T-helper 1 cell treated with Interleukin-12 subunit alpha and Interleukin-12 subunit beta and Interleukin-4 antibody, amounts not matched to agents 30 μg/mL and 1 μg/mL, for 36 hours (primary cell): ENCODE results near the gene RAB1A.
A peak's percentile ranks its signal among the peaks of the same experiment; 100 is the strongest.

Source experiments
- H3K27ac Mint-ChIP-seq: one replicate; pipeline ENCODE4 v1.8.0; 2021; ENCODE audit warnings: mild to moderate bottlenecking, mixed read lengths
- H3K27me3 Mint-ChIP-seq: one replicate; pipeline ENCODE4 v1.8.0; 2021; ENCODE audit warnings: low read depth, mixed read lengths
- H3K36me3 Mint-ChIP-seq: one replicate; pipeline ENCODE4 v1.8.0; 2021; ENCODE audit warnings: low read depth, mixed read lengths
- H3K4me1 Mint-ChIP-seq: one replicate; pipeline ENCODE4 v1.8.0; 2021; ENCODE audit warnings: low read depth, mixed read lengths
- H3K4me3 Mint-ChIP-seq: one replicate; pipeline ENCODE4 v1.8.0; 2021; ENCODE audit warnings: mild to moderate bottlenecking, moderate library complexity, mixed read lengths
- H3K9me3 Mint-ChIP-seq: one replicate; pipeline ENCODE4 v1.8.0; 2021; ENCODE audit warnings: mixed read lengths

Gene RAB1A

DNA sequence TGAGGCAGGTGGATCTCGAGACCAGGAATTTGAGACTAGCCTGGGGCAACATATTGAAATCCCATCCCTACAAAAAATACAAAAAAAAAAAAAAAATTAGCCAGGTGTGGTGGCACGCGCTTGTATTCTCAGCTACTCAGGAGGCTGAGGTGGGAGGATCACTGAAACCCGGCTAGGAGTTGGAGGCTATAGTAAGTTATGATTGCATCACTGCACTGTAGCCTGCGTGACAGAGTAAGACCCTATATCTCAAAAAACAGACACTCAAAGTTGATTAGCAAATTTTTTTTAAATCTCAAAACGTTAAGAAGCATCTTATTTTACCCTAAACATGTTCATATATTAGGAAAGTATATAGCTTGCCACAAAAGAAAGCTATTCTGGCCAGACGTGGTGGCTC is 7.6 kb downstream of the RAB1A start:
- Mint-ChIP-seq H3K9me3 (no peaks in the 10 kb centered on the region), H3K27ac (no peak overlapping the region), H3K27me3 (no peaks in the 10 kb centered on the region), H3K36me3 (peaks cover 3% of the 10 kb centered on the region), H3K4me3 (no peak overlapping the region), H3K4me1 (peaks cover 21% of the 10 kb centered on the region)

DNA sequence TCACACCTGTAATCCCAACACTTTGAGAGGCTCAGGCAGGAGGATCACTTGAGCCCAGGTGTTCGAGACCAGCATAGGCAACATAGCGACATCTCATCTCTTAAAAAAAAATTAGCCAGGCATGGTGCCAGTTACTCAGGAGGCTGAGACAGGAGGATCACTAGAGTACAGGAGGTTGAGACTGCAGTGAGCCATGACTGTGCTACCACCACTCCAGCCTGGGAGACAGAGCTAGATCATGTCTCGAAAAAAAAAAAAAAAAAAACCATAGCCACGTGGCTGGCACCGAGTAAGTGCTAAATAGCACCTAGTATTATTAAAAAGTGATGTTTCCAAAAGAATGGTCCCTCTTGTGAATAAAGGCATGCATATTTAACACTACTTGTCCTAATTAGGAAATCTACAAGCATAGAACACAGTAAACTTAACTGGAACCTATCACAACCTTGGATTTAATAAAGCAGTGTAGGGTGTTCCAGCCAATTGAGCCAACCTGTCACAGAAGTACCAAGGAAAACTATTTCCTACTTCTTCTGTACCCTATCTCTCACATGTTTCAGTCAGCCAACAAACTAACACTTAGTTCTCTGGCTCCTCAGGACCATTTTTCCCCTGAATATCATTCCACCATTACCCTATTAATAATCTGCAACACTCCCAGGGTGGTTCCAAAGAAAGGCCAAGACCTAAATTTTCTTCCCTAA is 8.8 kb downstream of the RAB1A start:
- H3K9me3 Mint-ChIP-seq, result no peaks in the 10 kb centered on the region
- H3K4me1 Mint-ChIP-seq, result peaks cover 20% of the 10 kb centered on the region
- H3K4me3 Mint-ChIP-seq, result no peak overlapping the region
- no peaks in the 10 kb centered on the region for H3K27me3 Mint-ChIP-seq
- no peak overlapping the region for H3K27ac Mint-ChIP-seq
- H3K36me3 Mint-ChIP-seq, result peaks cover 3% of the 10 kb centered on the region

DNA sequence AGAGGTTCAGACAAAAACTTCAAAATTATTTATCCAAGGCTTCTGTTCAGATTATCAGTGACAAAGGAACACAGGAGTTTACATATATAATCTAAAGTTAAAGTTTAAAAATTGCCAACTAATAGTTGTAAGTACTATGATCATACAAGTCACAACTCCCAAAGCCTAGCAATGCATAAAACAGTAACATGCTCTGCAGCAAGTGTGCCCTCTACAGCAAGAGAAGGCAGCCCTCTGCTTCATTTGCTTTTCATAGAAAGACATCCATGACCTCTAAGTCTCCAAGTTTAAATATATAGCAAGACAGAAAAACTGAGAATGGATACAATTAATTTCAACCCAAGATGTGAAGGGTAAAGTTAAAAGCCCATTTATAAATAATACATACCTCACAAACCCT is 13.3 kb downstream of the RAB1A start:
- Mint-ChIP-seq H3K4me1 (peaks cover 24% of the 10 kb centered on the region), H3K4me3 (no peak overlapping the region), H3K36me3 (peaks cover 3% of the 10 kb centered on the region), H3K27me3 (no peaks in the 10 kb centered on the region), H3K9me3 (no peaks in the 10 kb centered on the region), H3K27ac (no peak overlapping the region)

DNA sequence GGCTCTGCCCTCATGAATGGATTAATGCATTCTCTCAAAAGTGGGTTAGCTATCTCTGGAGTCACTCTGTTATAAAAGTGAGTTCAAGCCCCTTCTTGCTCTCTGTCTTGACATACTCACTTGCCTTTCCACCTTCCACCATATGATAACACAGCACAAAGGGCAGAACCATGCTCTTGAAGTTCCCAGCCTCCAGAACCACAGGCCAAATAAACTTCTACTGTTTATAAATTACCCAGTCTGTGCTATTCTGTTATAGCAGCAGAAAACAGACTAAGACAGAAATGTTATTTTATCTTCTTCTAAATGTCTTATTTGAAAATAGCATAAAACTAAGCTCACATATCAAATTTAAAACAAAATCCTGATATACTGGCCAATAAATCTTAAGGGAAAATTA is 15.0 kb downstream of the RAB1A start:
- Mint-ChIP-seq H3K4me3 (no peak overlapping the region), H3K27ac (no peak overlapping the region), H3K4me1 (peaks cover 19% of the 10 kb centered on the region), H3K27me3 (no peaks in the 10 kb centered on the region), H3K36me3 (no peaks in the 10 kb centered on the region), H3K9me3 (no peaks in the 10 kb centered on the region)

DNA sequence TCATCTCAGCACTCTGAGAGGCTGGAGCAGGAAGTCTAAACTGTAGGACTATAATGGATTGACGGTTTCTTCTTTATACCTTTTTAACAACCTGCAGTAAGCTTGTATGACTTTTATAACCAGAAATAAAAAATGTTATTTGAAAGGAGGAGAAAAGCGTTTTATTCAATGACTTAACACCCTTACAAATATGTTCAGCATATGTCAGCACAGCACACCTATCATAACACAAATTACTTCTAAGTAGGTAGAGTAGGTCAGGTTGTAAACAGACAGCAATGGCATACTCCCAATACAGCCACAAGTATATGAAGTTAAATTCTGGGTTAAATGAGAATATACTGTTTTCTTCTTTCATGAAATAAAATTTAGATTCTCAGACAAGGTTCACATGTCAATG is 16.1 kb downstream of the RAB1A start:
- Mint-ChIP-seq H3K27ac (no peak overlapping the region), H3K36me3 (no peaks in the 10 kb centered on the region), H3K4me1 (peaks cover 17% of the 10 kb centered on the region), H3K27me3 (no peaks in the 10 kb centered on the region), H3K9me3 (no peaks in the 10 kb centered on the region), H3K4me3 (no peak overlapping the region)

DNA sequence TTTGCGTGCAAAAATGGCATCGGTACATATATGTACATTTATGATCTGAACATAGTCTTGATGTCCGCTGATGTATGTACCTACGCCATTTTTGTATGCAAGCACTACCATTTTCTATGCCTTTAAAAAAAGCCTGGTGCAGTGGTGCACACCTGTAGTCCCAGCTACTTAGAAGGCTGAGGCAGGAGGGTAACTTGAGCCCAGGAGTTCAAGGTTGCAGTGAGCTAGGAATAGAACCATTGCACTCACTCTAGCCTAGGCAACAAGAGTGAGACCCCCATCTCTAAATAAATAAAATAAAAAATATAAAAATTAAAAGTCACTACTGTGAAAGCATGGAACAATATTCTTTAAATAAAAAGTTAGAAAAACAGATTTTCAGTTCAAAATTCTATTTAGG is 16.7 kb downstream of the RAB1A start:
- Mint-ChIP-seq H3K9me3 (no peaks in the 10 kb centered on the region), H3K27ac (no peak overlapping the region), H3K27me3 (no peaks in the 10 kb centered on the region), H3K4me1 (peaks cover 17% of the 10 kb centered on the region), H3K4me3 (no peak overlapping the region), H3K36me3 (no peaks in the 10 kb centered on the region)

DNA sequence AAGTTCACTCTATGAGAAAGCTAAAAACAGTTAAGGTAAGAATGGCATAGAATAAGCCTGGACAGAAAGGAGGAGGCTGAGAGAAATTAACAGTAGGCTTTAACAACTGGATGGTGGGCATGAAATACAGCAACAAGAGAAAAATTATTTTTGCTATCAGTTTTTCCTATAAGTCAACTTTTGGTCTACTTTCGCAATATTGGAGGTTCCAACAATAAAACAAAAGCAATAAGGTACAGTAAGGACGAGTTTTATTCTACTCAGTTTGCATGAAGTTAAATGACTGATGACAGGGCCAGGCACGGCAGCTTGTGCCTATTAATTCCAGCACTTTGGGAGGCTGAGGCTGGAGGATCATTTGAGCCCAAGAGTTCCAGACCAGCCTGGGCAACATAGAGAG is 17.3 kb downstream of the RAB1A start:
- H3K9me3 Mint-ChIP-seq, result no peaks in the 10 kb centered on the region
- no peak overlapping the region for H3K27ac Mint-ChIP-seq
- H3K36me3 Mint-ChIP-seq, result no peaks in the 10 kb centered on the region
- no peaks in the 10 kb centered on the region for H3K27me3 Mint-ChIP-seq
- H3K4me3 Mint-ChIP-seq, result no peak overlapping the region
- peaks cover 14% of the 10 kb centered on the region for H3K4me1 Mint-ChIP-seq

DNA sequence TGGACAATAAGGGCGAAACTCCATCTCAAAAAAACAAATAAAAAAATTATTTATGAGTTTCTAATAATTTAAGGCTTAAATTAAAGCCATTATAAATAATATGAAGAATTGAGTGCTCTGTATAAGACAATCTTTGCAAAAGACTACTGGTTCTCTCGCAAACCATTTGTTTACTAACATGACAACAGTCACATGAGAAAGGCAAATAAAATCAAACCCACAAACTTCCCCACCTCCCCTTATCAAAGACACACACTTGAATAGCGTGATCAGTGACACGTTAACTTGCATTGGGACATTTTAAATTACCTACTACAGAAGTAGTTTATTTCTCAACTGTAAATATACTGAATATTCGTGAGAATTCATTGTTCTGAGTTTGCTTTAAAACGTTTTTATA is 21.1 kb downstream of the RAB1A start:
- Mint-ChIP-seq H3K9me3 (no peaks in the 10 kb centered on the region), H3K27me3 (no peaks in the 10 kb centered on the region), H3K4me1 (peaks cover 13% of the 10 kb centered on the region), H3K27ac (no peak overlapping the region), H3K4me3 (no peak overlapping the region), H3K36me3 (peaks cover 11% of the 10 kb centered on the region)

DNA sequence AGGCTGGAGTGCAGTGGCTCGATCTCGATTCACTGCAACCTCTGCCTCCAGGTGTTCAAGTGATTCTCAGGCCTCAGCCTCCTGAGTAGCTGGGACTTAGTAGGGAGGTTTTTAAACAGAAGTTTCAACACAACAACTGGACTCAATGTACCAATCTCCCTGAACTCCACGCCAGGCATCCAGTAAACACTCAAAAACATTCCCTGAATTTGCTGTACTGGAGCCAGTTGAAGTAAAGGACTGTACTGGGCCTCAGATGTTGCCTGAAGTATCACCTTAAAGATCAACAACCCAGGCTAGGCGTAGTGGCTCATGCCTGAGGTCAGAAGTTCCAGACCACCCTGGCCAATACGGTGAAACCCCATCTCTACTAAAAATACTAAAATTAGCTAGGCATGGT is 22.4 kb downstream of the RAB1A start:
- Mint-ChIP-seq H3K27ac (no peak overlapping the region), H3K4me3 (no peak overlapping the region), H3K9me3 (no peaks in the 10 kb centered on the region), H3K4me1 (peaks cover 10% of the 10 kb centered on the region), H3K36me3 (peaks cover 11% of the 10 kb centered on the region), H3K27me3 (no peaks in the 10 kb centered on the region)

DNA sequence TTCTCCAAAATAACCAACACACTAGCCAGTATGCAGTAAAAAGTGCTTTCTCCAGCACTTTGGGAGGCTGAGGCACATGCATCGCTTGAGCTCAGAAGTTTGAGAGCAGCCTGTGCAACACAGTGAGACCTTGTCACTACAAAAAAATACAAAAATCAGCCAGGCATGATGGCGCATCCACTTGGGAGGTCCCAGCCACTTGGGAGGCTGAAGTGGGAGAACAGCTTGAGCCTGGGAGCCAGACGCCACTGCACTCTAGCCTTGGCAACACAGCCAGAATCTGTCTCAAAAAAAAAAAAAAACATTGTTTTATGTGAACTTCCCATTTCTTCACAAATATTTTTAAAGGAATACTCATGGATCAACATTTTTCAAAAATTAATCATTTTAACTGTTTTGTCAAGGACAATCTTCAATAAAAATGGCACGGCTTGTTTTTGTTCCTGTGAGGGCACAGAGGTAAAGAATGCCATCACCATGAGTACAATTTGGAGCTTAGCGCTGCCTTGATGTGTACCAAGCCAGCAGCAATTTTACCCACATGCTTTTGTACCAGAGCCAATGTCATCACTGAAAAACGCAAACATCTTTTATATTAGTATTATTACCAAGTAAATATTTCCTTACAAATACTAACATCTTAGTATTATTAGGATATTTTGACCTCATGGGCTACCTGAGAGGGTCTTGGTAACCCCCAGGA is 26.7 kb downstream of the RAB1A start:
- Mint-ChIP-seq H3K36me3 (peaks cover 27% of the 10 kb centered on the region), H3K4me3 (no peak overlapping the region)

DNA sequence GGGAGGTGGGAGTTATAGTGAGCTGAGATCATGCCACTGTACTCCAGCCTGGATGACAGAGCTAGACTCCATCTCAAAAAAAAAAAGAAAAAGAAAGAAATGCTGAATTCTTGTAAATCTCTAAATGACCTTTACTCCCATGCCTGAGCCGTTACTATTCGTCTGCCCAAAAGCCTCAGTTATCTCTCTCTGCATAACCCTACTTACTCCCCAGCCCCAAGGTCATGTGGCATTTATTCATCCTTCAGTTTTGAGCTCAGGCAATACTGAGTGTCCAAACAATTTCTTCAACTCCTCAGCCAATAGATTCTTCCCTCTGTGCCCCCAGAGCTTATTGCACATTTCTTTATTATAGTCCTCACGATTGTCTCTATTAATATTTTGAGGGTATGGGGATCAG is 28.8 kb downstream of the RAB1A start:
- Mint-ChIP-seq H3K9me3 (no peaks in the 10 kb centered on the region), H3K4me1 (peaks cover 15% of the 10 kb centered on the region), H3K36me3 (peaks cover 34% of the 10 kb centered on the region), H3K4me3 (no peak overlapping the region), H3K27me3 (no peaks in the 10 kb centered on the region), H3K27ac (no peak overlapping the region)

More for the DNA sequence above, 26.7 kb downstream of the RAB1A start:
- Mint-ChIP-seq H3K4me1 (peaks cover 16% of the 10 kb centered on the region), H3K9me3 (no peaks in the 10 kb centered on the region), H3K27ac (no peak overlapping the region), H3K27me3 (no peaks in the 10 kb centered on the region)

DNA sequence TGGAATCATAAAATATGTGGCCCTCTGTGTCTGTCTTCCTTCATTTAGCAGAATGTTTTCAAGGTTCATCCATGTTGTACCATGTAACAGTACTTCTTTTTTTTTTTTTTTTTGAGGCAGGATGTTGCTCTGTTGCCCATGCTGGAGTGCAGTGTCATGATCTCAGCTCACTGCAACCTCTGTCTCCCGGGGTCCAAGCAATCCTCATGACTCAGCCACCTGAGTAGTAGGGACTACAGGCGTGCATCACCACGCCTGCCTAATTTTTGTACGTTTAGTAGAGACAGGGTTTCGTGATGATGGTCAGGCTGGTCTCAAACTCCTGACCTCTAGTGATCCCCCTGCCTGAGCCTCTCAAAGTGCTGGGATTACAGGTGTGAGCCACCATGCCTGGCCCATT is 31.2 kb downstream of the RAB1A start:
- Mint-ChIP-seq H3K27me3 (no peaks in the 10 kb centered on the region), H3K27ac (peak overlapping the region; percentile 36), H3K9me3 (no peaks in the 10 kb centered on the region), H3K4me1 (peaks cover 8% of the 10 kb centered on the region), H3K4me3 (no peak overlapping the region), H3K36me3 (peaks cover 31% of the 10 kb centered on the region)

DNA sequence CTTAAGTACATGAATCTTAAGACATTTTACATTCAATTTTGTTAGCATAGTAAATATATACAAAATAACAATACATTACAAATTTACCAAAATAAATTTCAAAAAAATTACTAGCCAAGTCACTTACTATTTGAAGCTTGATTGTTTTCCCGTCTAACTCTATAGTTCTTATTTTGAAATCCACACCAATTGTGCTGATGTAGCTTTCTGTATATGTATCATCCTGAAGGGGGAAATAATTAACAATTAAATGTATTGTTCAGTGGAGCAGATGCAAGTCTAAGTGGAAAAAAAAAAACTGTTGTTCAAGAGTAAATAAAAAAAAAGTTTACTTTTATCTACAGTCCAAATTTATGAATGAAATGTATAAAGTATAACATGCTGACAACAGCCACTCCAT is 32.1 kb downstream of the RAB1A start:
- Mint-ChIP-seq H3K4me1 (peaks cover 8% of the 10 kb centered on the region), H3K27ac (no peak overlapping the region), H3K9me3 (no peaks in the 10 kb centered on the region), H3K27me3 (no peaks in the 10 kb centered on the region), H3K4me3 (no peak overlapping the region), H3K36me3 (peaks cover 36% of the 10 kb centered on the region)

DNA sequence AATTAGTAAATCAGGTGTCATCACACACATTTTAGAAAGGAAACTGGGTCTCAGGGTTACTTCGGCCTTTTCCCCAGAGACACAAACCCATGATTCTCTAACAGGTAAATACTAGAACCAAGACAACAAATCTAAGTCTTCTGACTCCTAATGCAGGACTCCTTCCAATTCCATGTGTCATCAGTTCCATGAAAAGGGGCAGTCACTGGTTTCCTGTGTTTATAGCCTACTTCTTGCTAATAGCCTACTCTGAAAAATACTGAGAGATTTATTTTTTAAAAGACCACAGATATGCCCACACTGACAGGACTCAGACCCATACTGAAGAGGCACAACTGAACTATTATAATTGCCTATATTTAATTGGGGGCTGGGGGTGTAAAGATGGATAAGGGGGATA is 33.0 kb downstream of the RAB1A start:
- H3K27me3 Mint-ChIP-seq, result no peaks in the 10 kb centered on the region
- peaks cover 8% of the 10 kb centered on the region for H3K4me1 Mint-ChIP-seq
- no peak overlapping the region for H3K4me3 Mint-ChIP-seq
- H3K27ac Mint-ChIP-seq, result no peak overlapping the region
- H3K9me3 Mint-ChIP-seq, result no peaks in the 10 kb centered on the region
- peaks cover 39% of the 10 kb centered on the region for H3K36me3 Mint-ChIP-seq

DNA sequence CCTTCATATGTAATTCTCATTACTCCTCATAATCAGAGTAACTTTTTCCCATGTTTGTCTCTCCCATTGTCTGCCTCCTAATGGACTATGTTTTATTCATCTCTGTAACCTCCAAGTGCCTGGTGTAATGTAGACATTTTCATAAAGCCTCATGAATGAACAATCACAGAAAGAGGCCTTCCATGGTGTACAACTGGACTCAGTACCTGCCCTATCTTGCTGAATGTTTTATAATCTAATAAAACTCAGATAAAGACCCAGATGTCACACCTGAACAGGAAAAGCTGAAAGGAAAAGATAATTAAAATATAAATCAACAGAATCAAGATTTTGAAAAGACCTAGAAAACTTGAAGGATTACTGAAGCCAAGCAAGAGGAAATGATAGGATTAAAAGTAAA is 36.7 kb downstream of the RAB1A start:
- Mint-ChIP-seq H3K36me3 (peaks cover 39% of the 10 kb centered on the region), H3K27me3 (no peaks in the 10 kb centered on the region), H3K4me1 (peaks cover 5% of the 10 kb centered on the region), H3K27ac (no peak overlapping the region), H3K9me3 (no peaks in the 10 kb centered on the region), H3K4me3 (no peak overlapping the region)
